ENCODE data around the gene PER1.

GRCh38 chr17:8153525-8153956, 1.3 kb upstream of the PER1 start:
- TF ChIP-seq CTCF (IDR thresholded peaks at IDR 0.05 in 2 of 3, conservative IDR thresholded peaks at IDR 0.05 in 1 of 3; ENCODE audit: control insufficient read depth in 2 of 3, extremely low read depth in 1 of 3, insufficient read depth in 1 of 3, low read depth in 3 of 3, low read length in 3 of 3) = no peak
- TF ChIP-seq EP300 (IDR thresholded peaks at IDR 0.05; ENCODE audit: borderline replicate concordance in 1 of 2, control insufficient read depth in 1 of 2, low read depth in 2 of 2, low read length in 2 of 2) = no peak
- no peak for TF ChIP-seq POLR2A (IDR thresholded peaks at IDR 0.05; ENCODE audit: low read depth, low read length)
- no peak for TF ChIP-seq NBN (IDR thresholded peaks at IDR 0.05)
- TF ChIP-seq PRDM15 (CRISPR knock-in tag; IDR thresholded peaks at IDR 0.05) = no peak
- TF ChIP-seq HDAC2 (IDR thresholded peaks at IDR 0.05) = no peak
- no peak for TF ChIP-seq IKZF1 (conservative IDR thresholded peaks at IDR 0.05)
- TF ChIP-seq PBX3 (IDR thresholded peaks at IDR 0.05; ENCODE audit: insufficient replicate concordance, low read depth, low read length) = no peak
- TF ChIP-seq USF2 (IDR thresholded peaks at IDR 0.05; ENCODE audit: borderline replicate concordance, low read depth, low read length) = no peak; the same call in 1 of the 2 replicates
- TF ChIP-seq SMAD1 (IDR thresholded peaks at IDR 0.05; ENCODE audit: low read depth, partially characterized antibody) = no peak
- no peak for TF ChIP-seq RUNX3 (IDR thresholded peaks at IDR 0.05; ENCODE audit: low read length)
- no peak for TF ChIP-seq EZH2 (IDR thresholded peaks at IDR 0.05; ENCODE audit: borderline replicate concordance, control insufficient read depth, low read depth, low read length)
- TF ChIP-seq CHD4 (IDR thresholded peaks at IDR 0.05) = no peak
- no peak for TF ChIP-seq BCL11A (IDR thresholded peaks at IDR 0.05; ENCODE audit: low read depth, low read length)
